Measurements from ENCODE around the gene KRT14.
A peak's percentile ranks its signal among the peaks of the same experiment; 100 is the strongest.

The KRT14 gene

GRCh38 chr17:41578971-41579370 lies 7.7 kb downstream of the KRT14 start:
- no peak for DNase-seq (ENCODE audit: low spot score)

DNA sequence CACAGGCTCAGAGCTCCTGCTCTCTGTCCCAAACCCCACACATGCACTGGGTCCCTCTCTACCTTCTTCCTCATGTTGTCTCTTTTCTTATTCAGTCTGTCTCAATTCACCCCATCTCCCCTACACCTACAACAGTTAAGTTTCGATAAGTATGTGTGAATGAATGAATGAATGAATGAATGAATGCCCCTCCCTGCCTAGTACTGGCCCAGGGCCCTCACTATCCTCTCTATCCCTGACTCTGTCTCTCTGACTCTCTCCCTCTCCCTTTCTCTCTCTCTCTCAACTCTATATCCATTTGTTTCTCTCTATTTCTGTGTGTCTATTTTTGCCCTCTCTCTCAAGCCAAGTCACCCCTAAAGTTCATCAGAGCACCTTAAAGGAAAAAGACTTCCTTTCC lies 8.2 kb downstream of the KRT14 start:
- no peak for DNase-seq (ENCODE audit: low spot score)

GRCh38 chr17:41576740-41577139 lies 10.0 kb downstream of the KRT14 start:
- peak; percentile 20 for DNase-seq (ENCODE audit: low spot score)

- DNase-seq (ENCODE audit: low spot score), result no peak
These were observed 11.4 kb downstream of the KRT14 start for GRCh38 chr17:41575336-41575735.

DNA sequence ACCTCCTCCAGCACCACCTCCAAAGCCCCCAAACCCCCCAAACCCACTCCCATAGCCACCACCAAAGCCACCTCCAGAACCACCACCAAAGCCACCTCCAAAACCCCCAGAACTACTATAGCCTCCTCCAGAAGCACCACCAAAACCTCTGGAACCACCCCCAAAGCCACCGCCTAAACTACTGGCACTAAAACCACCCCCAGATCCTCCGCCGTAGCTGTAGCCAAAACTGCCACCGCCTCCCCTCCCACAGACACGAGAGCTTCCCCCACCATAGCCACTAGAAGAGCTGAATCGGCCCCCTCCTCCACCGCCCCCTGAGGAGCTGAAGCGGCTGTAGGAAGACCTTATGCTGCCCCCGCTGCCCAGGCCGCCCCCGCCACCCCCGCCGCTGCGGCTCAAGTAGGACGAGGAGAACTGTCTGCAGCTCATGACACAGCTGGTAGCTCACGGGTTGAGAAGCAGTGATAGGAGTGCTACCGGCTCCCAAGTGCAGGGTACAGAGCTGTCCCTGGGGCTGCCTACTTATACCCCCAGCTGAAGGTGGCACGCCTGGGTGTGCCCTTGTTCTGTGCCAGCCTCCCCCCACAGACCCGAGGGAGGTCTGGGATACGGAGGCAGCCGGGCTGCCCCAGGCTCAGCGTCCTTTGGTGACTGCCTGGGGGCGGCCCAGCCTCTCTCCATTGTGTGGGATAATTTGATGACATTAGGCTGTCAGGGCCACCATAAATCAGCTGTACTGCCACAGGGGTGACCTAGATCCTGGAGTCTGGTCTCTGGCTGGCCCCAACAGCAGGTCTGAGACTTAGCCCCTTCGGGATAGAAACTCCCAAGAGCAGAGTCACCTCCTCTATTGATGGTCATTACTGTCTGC lies 14.9 kb downstream of the KRT14 start, which contains the start of gene KRT9:
TSS of gene KRT9 (minus strand) at position 499 of the 874 bp plus-strand sequence. CDS start at position 432, 67 bp downstream.
- DNase-seq (ENCODE audit: low spot score), result no peak

GRCh38 chr17:41567317-41567716 lies 19.4 kb downstream of the KRT14 start:
- no peak for DNase-seq (ENCODE audit: low spot score)

DNA sequence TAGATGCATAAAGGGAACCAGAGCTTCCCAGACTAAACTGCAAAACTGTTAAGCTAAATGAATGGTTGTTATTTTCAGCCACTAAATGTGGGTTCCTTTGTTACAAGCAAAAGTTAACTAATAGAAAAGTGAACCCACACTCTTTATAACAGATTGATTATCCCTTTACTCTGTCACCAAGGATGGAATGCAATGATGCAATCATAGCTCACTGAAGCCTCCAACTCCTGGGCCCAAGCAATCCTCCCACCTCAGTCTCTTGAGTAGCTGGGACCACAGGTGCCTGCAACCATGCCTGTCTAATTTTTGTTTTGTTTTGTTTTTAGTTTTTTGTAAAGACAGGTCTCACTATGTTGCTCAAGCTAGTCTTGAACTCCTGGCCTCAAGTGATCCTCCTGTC lies 21.4 kb downstream of the KRT14 start:
- DNase-seq (ENCODE audit: low spot score), result no peak

- DNase-seq (ENCODE audit: low spot score), result no peak
These were observed 23.0 kb downstream of the KRT14 start for GRCh38 chr17:41563607-41564170.

DNA sequence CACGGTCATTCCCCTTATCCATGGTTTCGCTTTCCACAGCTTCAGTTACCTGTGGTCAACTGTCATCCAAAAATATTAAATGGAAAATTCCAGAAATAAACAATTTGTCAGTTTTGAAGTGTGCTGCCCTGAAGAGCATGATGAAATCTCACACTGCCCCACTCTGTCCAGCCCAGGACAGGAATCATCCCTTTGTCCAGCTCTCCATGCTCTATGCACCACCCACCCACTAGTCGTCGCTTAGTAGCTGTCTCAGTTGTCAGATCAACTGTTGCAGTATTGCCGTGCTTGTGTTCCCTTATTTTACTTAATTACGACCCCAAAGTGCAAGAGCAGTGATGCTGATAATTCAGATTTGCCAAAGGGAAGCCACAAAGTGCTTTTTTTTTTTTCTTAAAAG lies 25.1 kb downstream of the KRT14 start:
- no peak for DNase-seq (ENCODE audit: low spot score)

GRCh38 chr17:41559548-41559947 lies 27.1 kb downstream of the KRT14 start:
- no peak for DNase-seq (ENCODE audit: low spot score)

DNA sequence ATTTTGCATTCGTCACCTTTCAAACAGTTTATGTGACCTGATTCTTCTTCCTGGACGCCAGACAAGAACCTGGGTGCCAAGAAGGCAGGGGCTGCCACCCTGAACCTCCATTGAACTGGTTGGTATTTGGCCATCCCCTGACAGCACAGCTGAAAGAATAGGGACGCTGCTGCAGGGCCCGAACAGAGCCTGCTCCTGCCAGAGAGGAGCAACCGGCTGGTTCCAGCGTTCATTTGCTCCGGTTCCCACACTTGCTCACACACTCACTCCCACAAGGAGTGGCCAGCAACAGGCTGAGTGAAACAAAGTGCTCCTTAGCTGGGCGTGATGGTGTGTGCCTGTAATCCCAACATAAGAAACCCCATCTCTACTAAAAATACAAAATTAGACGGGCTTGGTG lies 29.8 kb downstream of the KRT14 start:
- DNase-seq (ENCODE audit: low spot score), result no peak

GRCh38 chr17:41556306-41556705 lies 30.4 kb downstream of the KRT14 start:
- DNase-seq (ENCODE audit: low spot score), result no peak

DNA sequence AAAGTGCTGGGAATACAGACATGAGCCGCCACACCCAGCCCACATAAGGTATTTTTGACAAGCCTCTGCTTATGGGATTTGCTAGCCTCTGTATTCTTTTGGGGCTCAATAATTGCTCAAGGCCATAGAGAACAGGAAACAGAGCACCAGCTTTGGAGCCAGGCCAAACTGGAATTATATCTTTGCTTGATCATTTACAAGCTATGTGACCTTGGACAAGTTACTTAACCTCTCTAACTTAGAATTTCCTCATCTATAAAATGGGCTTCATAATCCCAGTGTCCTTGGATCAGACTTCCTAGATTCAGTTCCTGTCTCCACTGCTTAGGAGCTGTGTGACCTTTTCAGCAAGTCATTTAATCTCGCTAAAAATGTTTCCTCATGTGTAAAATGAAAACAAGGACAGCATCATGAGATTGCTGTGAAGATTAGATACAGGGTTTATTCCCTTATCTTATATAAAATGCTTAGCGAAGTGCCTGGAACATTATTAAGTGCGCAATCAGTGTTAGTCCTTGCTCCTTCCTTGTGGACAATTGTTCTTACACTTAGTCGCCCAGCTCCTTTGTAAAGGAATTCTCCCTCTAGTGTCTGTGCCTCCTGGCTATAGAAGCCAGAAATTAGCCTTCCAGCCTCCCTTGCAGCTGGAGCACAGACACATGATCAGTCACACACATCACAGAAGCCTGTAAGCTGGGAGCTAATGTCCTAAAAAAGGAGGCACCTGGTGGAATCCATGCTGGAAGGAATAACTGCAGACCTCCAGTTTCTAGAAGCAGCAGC lies 31.4 kb downstream of the KRT14 start:
- no peak for DNase-seq (ENCODE audit: low spot score)

- no peak for DNase-seq (ENCODE audit: low spot score)
These were observed 32.6 kb downstream of the KRT14 start for GRCh38 chr17:41553987-41554680.

DNA sequence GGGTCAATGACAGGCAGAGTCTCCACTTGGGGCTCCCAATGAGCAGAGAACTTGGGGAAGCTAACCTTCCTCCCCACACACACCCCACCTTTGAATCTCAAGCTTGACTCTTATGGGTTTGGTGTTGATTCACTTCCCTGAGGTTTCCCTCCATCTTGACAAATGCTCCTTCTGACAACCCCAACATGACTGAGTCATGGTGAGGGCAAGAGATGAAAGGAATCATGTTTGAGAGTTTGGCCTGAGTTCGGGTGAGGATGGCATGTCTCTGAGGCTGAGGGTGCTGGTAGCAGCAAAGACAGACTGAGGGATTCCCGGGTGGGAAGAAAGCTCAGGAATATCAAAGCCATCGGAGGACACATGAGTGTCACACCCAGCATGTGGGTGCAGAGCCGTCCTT lies 33.5 kb downstream of the KRT14 start:
- no peak for DNase-seq (ENCODE audit: low spot score)

DNA sequence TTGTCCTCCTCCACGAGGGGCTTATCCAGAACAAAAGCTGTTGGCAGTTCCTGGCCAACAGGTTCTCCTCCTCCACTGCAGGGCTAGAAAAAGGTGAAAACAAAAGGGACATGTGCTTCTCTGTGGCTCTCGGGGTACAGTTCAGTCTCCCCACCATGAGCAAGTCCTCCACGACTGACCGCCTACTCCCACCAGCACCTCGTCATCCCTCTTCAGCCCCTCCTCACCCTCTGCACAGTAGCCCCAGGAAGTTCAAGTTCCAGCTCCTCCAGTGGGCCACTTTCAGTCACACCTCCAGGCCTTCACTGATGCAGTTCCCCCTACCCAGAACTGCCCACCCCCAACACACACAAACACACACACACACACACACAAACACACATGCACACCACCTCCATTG lies 34.2 kb downstream of the KRT14 start:
- DNase-seq (ENCODE audit: low spot score), result no peak

DNA sequence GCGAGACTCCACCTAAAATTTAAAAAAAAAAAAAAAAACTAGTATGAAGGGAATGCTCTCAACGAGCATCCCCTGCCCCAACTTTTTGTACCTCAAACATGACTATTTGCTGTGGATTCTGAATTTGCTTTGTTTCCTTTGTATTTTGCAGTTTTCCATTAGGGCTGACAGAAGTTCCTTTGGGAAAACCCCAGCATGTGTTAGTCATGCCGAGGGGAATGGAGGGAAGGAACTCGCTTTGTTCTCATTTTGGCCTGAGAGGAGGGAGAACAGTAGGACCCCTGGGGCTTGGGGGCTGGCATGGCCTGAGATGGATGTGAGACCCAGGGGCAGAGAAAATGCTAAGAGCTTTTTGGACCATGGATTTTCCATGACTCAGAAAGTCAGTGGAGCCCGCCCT lies 35.3 kb downstream of the KRT14 start:
- no peak for DNase-seq (ENCODE audit: low spot score)

DNA sequence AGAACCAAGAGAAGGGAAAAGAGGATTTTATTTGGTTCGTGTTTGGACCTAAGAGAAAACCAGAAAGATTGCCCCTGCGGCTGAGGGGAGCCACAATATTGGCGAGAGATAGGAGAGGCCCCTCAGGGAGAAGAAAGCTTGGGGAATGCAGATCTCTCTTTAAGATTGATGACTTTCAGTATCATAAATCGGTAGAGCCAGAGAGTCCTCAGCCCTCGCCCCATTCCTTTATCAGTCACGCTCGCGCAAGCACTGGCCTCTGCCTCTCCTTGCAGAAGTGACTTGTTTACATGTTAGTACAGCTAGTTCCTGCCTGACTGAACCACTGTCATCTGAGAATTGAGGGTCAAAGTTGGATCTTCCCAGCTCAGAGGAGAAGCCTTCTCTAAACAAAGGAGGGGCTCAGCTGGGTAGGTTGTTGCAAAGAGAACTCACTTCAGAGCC lies 37.1 kb downstream of the KRT14 start:
- DNase-seq (ENCODE audit: low spot score), result no peak

DNA sequence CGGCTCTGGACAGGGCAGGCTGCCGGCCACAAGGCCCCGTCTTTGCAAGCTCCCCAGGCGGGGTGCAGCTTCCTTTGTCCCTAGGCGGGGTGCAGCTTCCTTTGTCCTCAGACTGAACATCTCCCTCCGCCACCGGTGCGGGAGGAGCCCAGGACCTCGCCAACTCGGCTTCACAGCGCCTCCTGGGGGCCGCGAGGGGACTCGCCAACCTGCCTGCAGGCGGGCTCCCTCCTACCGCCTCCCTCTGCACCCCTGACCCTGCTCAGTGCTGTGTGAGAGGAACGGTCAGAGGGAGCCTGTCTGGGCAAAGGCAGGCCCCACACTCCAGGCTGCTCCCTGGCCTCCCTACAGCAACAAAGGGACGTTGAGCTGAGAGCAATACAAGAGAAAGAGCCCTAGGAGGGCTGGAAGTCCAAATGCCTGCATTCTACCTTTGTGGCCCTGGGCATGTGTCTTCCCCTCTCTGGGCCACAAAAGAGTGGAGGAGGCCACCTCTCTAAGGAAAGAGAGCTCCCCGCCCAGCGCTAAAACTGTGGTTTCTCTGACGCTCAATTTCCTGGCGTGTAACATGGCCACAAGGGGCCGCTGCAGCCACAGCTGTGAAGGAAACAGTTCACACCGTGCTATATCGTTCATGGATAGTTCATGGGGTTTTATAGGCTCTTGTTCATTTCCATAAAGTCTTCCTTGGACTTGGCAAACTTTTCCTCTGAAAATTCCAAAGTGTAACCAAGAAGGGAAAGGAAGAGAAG lies 37.7 kb downstream of the KRT14 start:
- peak; percentile 90 for DNase-seq (ENCODE audit: low spot score)

GRCh38 chr17:41547921-41548843 lies 38.5 kb downstream of the KRT14 start:
- DNase-seq (ENCODE audit: low spot score), result peak; percentile 97

Measured in SW480 (cell line).